Upper lobe of left lung (tissue), 6 donors: ENCODE measurements around the gene KRT7. TPM values are rescaled to one million over a fixed set of nuclear protein-coding genes. Genes with fewer than 3 reads are reported as not detected.

Experiments
- ATAC-seq, 2 donors: fragments of 200-7000 bp; cut with Tn5 transposase; one replicate each; pipeline ENCODE4 v1.9.1; 2022; ENCODE audit warnings: mild to moderate bottlenecking in 2 of 2, moderate library complexity in 2 of 2; ENCODE audit not compliant: low FRiP score in 2 of 2
- DNase-seq, 2 donors: peaks; one replicate each; pipeline ENCODE4 v3.0.0-alpha.2; 2019 to 2020
- H3K27ac ChIP-seq, 4 donors: fragments of 200-600 bp; sonication (generic); one replicate each; pipeline ENCODE4 v1.5.1; 2016 to 2019
- H3K27me3 ChIP-seq, 4 donors: fragments of 200-600 bp; sonication (generic); one replicate each; pipeline ENCODE4 v1.5.1; 2017 to 2019
- H3K36me3 ChIP-seq, 4 donors: fragments of 200-600 bp; sonication (generic); one replicate each; pipeline ENCODE4 v1.5.1; 2016 to 2019
- H3K4me1 ChIP-seq, 4 donors: fragments of 200-600 bp; sonication (generic); one replicate each; pipeline ENCODE4 v1.5.1; 2018 to 2019
- H3K4me3 ChIP-seq, 4 donors: fragments of 200-600 bp; sonication (generic); one replicate each; pipeline ENCODE4 v1.5.1; 2017 to 2019; ENCODE audit warnings: mild to moderate bottlenecking in 2 of 4, moderate library complexity in 1 of 4
- H3K9me3 ChIP-seq, 4 donors: fragments of 200-600 bp; sonication (generic); one replicate each; pipeline ENCODE4 v1.5.1; 2018 to 2019
- EP300 ChIP-seq, 4 donors: sonication (generic); formaldehyde crosslinking; IDR thresholded peaks; one replicate each; pipeline ENCODE4 v1.5.1; 2017; ENCODE audit warnings: antibody characterized with exemption in 4 of 4, control low read depth in 2 of 4
- POLR2A ChIP-seq, 4 donors: fragments of 450-650 bp; IDR thresholded peaks; one replicate each; pipeline ENCODE4 v1.5.1; 2016 to 2017; ENCODE audit warnings: antibody characterized with exemption in 4 of 4, mild to moderate bottlenecking in 2 of 4
- POLR2AphosphoS5 ChIP-seq, 2 donors: sonication (generic); formaldehyde crosslinking; IDR thresholded peaks; one replicate each; pipeline ENCODE4 v1.5.1; 2017; ENCODE audit warnings: antibody characterized with exemption in 2 of 2
- WGBS, 2 donors: methylation state at CpG; one replicate each; pipeline ENCODE4 v1.1.5; 2017 to 2018; 5-methylcytosine and 5-hydroxymethylcytosine counted together
- total RNA-seq, 6 donors: library from RNA; depleted of rRNA in 4 of 6; stranded (reverse); fragments of >200 nt in 4 of 6; gene quantifications; one replicate each; pipeline versions ENCODE4 v1.1.0 to v1.2.1, GENCODE V29; 2016 to 2021
- TF ChIP-seq, protein P1 (sequence below), 6 experiments: fragments of 450-650 bp in 4 of 6; fragments of 200-600 bp in 2 of 6; sonication (generic) in 2 of 6; IDR thresholded peaks; one replicate each; pipeline ENCODE4 v1.5.1; 2016 to 2019; ENCODE audit warnings: antibody characterized with exemption in 6 of 6
- donor health status: DM: no; HTN: no; CAD: no; lungs with moderate emphysema.
- donor health status: DM: no; HTN: yes; CAD: no; lungs with severe emphysema.

The KRT7 gene
- total RNA-seq, 6 donors from 2014 or later, result 247 to 1,279 (median 821) TPM

DNA sequence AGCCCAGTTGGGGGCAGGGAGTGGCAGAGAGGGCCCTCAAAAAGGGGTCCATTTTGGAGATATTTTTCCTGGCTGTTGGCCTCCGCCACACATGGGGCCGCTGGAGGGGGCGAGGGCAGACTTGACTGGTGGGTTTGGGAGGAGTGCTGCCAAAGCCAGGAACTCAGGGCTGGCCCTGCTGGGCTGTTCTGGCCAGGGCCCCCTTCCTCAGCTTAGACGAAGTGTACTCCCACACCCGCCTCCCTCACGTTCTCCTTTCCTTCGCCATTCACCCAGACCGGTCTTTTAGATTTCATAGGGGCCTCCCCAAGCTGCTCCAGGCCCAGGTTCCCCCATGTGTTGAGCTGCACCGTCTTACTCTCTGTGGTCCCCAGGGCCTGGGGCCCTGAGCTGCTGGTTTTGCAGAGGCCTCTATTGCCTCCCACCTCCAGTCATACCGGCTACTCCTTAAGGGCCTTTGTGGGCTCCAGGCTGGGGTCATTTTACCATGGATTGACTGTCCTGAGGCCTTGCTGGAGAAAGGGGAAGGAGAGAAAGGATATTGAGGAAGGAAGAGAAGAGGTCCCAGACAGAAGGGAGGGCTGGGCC is 1.3 kb downstream of the KRT7 start:
- H3K4me1 ChIP-seq, result peaks cover 3 to 65% (median 39%) of the 10 kb centered on the region in 4 donors
- peak overlapping the region; percentile 81 to 94 (median 82) for H3K27ac ChIP-seq
- WGBS, 2 donors, result 74 to 80% methylated on average over 9 to 10 of the region's 10 CpGs

DNA sequence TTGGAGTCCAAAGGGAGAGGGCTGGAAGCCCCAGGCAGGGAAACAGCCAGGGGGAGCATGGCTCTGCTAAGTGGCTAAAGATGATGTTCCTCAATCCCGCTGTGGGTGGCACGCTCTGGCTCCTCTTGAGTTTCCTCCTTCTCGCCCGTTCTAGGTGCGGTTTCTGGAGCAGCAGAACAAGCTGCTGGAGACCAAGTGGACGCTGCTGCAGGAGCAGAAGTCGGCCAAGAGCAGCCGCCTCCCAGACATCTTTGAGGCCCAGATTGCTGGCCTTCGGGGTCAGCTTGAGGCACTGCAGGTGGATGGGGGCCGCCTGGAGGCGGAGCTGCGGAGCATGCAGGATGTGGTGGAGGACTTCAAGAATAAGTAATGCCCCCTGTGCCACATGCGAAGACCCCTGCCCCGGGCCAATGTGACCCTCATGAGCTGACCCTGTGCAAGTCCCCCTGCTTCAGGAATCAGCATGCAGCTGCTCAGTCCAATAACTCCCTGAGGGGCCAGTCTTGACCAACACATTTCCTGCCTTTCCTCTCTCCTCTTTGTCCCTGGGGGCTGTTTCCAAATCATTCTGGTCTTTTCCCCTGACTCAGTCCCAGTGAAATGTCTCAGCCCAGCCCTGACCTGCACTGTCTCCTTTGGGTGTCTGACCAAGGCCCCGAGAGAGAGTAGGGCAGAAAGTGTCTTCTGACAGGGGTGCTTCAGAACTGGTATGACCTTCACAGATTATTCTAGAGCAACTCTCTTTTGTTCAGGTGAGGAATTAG is 2.1 kb downstream of the KRT7 start:
- ATAC-seq (no peak), DNase-seq (peak in 1 of 2 donors; percentile 44)
- H3K9me3 ChIP-seq, result no peaks in the 10 kb centered on the region
- peaks cover 0 to 9% (median 0%) of the 10 kb centered on the region in 4 donors for H3K36me3 ChIP-seq
- WGBS, 2 donors, result 77% methylated on average over 3 to 15 of the region's 15 CpGs
- H3K4me1 ChIP-seq, result peaks cover 3 to 70% (median 39%) of the 10 kb centered on the region in 4 donors
- H3K27me3 ChIP-seq, result peaks cover 0 to 21% (median 5%) of the 10 kb centered on the region in 4 donors
- H3K27ac ChIP-seq, result peak overlapping the region; percentile 81 to 94 (median 82)
- TF ChIP-seq EP300 (IDR thresholded peaks at IDR 0.05), result no peak
- H3K4me3 ChIP-seq, result peak overlapping the region; percentile 7 to 53 (median 51)

More for the DNA sequence above, 1.3 kb downstream of the KRT7 start:
- TF ChIP-seq POLR2A (IDR thresholded peaks at IDR 0.05) (no peak), EP300 (IDR thresholded peaks at IDR 0.05) (no peak), POLR2AphosphoS5 (IDR thresholded peaks at IDR 0.05) (no peak)
- TF ChIP-seq, protein P1, sequence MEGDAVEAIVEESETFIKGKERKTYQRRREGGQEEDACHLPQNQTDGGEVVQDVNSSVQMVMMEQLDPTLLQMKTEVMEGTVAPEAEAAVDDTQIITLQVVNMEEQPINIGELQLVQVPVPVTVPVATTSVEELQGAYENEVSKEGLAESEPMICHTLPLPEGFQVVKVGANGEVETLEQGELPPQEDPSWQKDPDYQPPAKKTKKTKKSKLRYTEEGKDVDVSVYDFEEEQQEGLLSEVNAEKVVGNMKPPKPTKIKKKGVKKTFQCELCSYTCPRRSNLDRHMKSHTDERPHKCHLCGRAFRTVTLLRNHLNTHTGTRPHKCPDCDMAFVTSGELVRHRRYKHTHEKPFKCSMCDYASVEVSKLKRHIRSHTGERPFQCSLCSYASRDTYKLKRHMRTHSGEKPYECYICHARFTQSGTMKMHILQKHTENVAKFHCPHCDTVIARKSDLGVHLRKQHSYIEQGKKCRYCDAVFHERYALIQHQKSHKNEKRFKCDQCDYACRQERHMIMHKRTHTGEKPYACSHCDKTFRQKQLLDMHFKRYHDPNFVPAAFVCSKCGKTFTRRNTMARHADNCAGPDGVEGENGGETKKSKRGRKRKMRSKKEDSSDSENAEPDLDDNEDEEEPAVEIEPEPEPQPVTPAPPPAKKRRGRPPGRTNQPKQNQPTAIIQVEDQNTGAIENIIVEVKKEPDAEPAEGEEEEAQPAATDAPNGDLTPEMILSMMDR (IDR thresholded peaks at IDR 0.05), result no peak
- no peaks in the 10 kb centered on the region for H3K9me3 ChIP-seq
- ATAC-seq (no peak), DNase-seq (peak in 1 of 2 donors; percentile 15)
- peaks cover 0 to 9% (median 0%) of the 10 kb centered on the region in 4 donors for H3K36me3 ChIP-seq
- H3K4me3 ChIP-seq, result peak overlapping the region; percentile 29 to 53 (median 51)
- H3K27me3 ChIP-seq, result peaks cover 0 to 21% (median 5%) of the 10 kb centered on the region in 4 donors

DNA sequence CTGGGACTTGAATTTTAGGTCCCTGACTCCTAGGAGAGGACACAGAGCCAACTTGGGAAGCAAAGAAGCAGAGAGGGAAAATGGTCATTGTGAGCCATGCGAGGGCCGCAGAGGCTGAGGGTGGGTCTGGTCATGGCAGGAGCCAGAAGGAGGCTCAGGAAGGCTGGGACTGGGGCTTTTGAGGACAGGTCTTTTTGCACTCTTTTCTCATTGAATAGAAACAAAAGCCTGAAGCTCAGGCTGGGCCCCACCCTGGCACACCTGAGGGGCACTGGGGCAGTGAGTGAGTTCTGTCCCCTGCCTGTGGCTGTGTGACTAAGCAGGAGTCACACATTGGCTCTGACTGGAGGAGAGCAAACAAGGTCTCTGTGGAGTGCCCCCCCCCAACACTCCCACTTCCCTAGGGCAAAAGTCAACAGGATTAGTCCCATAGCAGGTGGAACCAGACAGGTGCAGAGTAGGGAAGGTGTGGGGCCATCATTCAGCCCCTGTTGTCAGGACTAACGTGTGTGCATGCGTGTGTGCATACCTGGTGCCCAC is 2.8 kb downstream of the KRT7 start:
- no peaks in the 10 kb centered on the region for H3K9me3 ChIP-seq
- peak overlapping the region; percentile 81 to 94 (median 82) for H3K27ac ChIP-seq
- peaks cover 0 to 9% (median 0%) of the 10 kb centered on the region in 4 donors for H3K36me3 ChIP-seq
- 83 to 91% methylated on average over 4 of the region's 4 CpGs for WGBS, 2 donors
- H3K4me1 ChIP-seq, result peaks cover 3 to 63% (median 33%) of the 10 kb centered on the region in 4 donors
- peak overlapping the region in 1 of 4 donors; percentile 51 for H3K4me3 ChIP-seq
- TF ChIP-seq POLR2AphosphoS5 (IDR thresholded peaks at IDR 0.05), result no peak
- TF ChIP-seq EP300 (IDR thresholded peaks at IDR 0.05), result no peak
- TF ChIP-seq, protein P1 (IDR thresholded peaks at IDR 0.05), result no peak
- TF ChIP-seq POLR2A (IDR thresholded peaks at IDR 0.05), result peak in 2 of 4 donors; percentile 18 to 31
- peaks cover 0 to 16% (median 5%) of the 10 kb centered on the region in 4 donors for H3K27me3 ChIP-seq
- no peak for ATAC-seq
- peak in 1 of 2 donors; percentile 66 for DNase-seq

DNA sequence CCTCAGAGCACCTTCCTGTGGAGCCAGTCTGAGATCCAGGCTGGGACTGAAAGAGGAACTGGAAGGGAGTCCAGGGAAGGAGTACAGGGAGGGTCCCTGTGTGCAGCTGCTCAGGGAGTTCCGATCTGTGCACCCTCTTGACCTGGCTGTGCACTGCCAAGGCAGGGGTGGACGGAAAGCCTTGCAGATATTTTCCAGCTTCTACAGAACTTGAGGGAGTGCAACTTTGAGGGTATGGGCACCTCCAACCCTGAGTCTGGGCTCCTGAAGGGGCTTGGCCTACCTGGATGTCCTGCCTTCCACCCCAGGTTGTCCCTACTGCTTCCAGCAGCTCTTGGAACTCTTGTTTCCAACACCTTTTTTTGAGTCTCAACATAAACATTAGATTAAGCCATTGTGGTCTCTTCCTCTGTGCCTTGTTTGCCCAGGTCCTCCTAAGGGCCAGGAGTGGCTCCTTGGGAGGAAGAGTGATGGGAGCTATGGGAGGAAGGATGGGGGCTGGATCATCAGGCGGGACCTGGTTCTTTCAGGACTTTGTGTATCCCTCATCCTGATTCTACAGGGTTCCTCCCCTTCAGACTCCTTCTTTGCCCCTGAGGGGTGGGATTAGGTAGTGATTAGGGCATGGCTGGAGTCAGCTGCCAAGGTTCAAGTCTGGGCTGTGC is 3.5 kb downstream of the KRT7 start:
- WGBS, 2 donors, result 76 to 77% methylated on average over 3 of the region's 3 CpGs
- TF ChIP-seq POLR2A (IDR thresholded peaks at IDR 0.05) (no peak), POLR2AphosphoS5 (IDR thresholded peaks at IDR 0.05) (no peak), EP300 (IDR thresholded peaks at IDR 0.05) (no peak)
- TF ChIP-seq, protein P1 (IDR thresholded peaks at IDR 0.05), result no peak
- DNase-seq, result no peak
- H3K27ac ChIP-seq, result peak overlapping the region; percentile 46 to 94 (median 82)
- peaks cover 3 to 57% (median 30%) of the 10 kb centered on the region in 4 donors for H3K4me1 ChIP-seq
- H3K36me3 ChIP-seq, result peaks cover 0 to 9% (median 0%) of the 10 kb centered on the region in 4 donors
- no peaks in the 10 kb centered on the region for H3K9me3 ChIP-seq
- peak overlapping the region in 1 of 4 donors; percentile 51 for H3K4me3 ChIP-seq
- ATAC-seq, result no peak
- peaks cover 0 to 14% (median 5%) of the 10 kb centered on the region in 4 donors for H3K27me3 ChIP-seq
